SK-N-SH (cell line): ENCODE results near the gene CAGE1. TPM values are rescaled to one million over a fixed set of nuclear protein-coding genes. Genes with fewer than 3 reads are reported as not detected.

Experiments used
- CTCF ChIA-PET: fragments of 300-600, 350-600 bp; formaldehyde crosslinking; extraction: SDS; loops from one replicate; lab custom pipeline; 2021; lab: Yijun Ruan, JAX
- POLR2A ChIA-PET: fragments of 350-600 bp; sonication (Branson Sonifier 250); formaldehyde crosslinking; extraction: SDS; loops from one replicate; lab custom pipeline; 2020; ENCODE audit warnings: antibody characterized with exemption, inconsistent platforms; lab: Yijun Ruan, JAX
- DNase-seq: peaks from one replicate; pipeline ENCODE4 v3.0.0; 2012
- H2AFZ ChIP-seq: fragments of 200-600 bp; sonication (generic); 2 replicates; pipeline ENCODE4 v1.8.1; 2016; ENCODE audit warnings: antibody characterized with exemption, mild to moderate bottlenecking, low read depth
- H3F3A ChIP-seq: fragments of 200-600 bp; sonication (generic); replicated peaks from 2 replicates; pipeline ENCODE3; 2016; ENCODE audit warnings: antibody characterized with exemption, mild to moderate bottlenecking; ENCODE audit not compliant: insufficient read depth
- H3K27ac ChIP-seq, 2 experiments: fragments of 200-500 bp in 1 of 2; fragments of 200-600 bp in 1 of 2; sonication (Bioruptor generic) in 1 of 2; sonication (generic), shearing (Covaris generic) in 1 of 2; 2 replicates each; pipeline versions ENCODE4 v1.5.1 to v1.6.1; 2014 to 2016; ENCODE audit warnings: low read depth in 2 of 2, inconsistent platforms in 1 of 2, low read length in 1 of 2, mild to moderate bottlenecking in 1 of 2, mixed read lengths in 1 of 2
- H3K27me3 ChIP-seq: fragments of 200-600 bp; sonication (generic), shearing (Covaris generic); 2 replicates; pipeline ENCODE4 v1.6.1; 2016; ENCODE audit warnings: mixed run types; ENCODE audit not compliant: insufficient read depth
- H3K36me3 ChIP-seq, 2 experiments: fragments of 200-500 bp in 1 of 2; fragments of 200-600 bp in 1 of 2; sonication (Bioruptor generic) in 1 of 2; sonication (generic) in 1 of 2; replicated peaks in 1 of 2; 2 replicates each; pipeline versions ENCODE3 to v1.5.1; 2014 to 2016; ENCODE audit warnings: low read length in 1 of 2, mild to moderate bottlenecking in 1 of 2; ENCODE audit not compliant: insufficient read depth in 2 of 2, control insufficient read depth in 1 of 2
- H3K4me1 ChIP-seq, 2 experiments: fragments of 200-500 bp in 1 of 2; fragments of 200-600 bp in 1 of 2; sonication (Bioruptor generic) in 1 of 2; sonication (generic), shearing (Covaris generic) in 1 of 2; 2 replicates each; pipeline versions ENCODE4 v1.5.1 to v1.6.1; 2014 to 2016; ENCODE audit warnings: low read depth in 1 of 2, low read length in 1 of 2, mixed run types in 1 of 2; ENCODE audit not compliant: insufficient read depth in 2 of 2, control insufficient read depth in 1 of 2
- H3K4me2 ChIP-seq: fragments of 200-600 bp; sonication (generic), shearing (Covaris generic); 2 replicates; pipeline ENCODE4 v1.6.1; 2017; ENCODE audit warnings: mixed run types
- H3K4me3 ChIP-seq, 2 experiments: fragments of 200-500 bp in 1 of 2; fragments of 200-600 bp in 1 of 2; sonication (Bioruptor generic) in 1 of 2; sonication (generic), shearing (Covaris generic) in 1 of 2; 2 replicates each; pipeline versions ENCODE4 v1.5.1 to v1.8.1; 2014 to 2016; ENCODE audit warnings: low read depth in 2 of 2, inconsistent platforms in 1 of 2, low read length in 1 of 2, mild to moderate bottlenecking in 1 of 2, mixed read lengths in 1 of 2, moderate library complexity in 1 of 2
- H3K79me2 ChIP-seq: fragments of 200-600 bp; sonication (generic); 2 replicates; pipeline ENCODE4 v1.8.1; 2017; ENCODE audit warnings: mild to moderate bottlenecking; ENCODE audit not compliant: insufficient read depth
- H3K9ac ChIP-seq: fragments of 200-600 bp; sonication (generic); 2 replicates; pipeline ENCODE4 v1.6.1; 2017; ENCODE audit warnings: mixed run types
- H3K9me2 ChIP-seq: fragments of 200-600 bp; sonication (generic); 2 replicates; pipeline ENCODE4 v1.6.1; 2017; ENCODE audit warnings: mixed run types
- H3K9me3 ChIP-seq: fragments of 200-600 bp; sonication (generic); 2 replicates; pipeline ENCODE4 v1.6.1; 2017; ENCODE audit warnings: mixed run types, mild to moderate bottlenecking, moderate library complexity
- H4K20me1 ChIP-seq: fragments of 200-600 bp; sonication (generic); 2 replicates; pipeline ENCODE4 v1.6.1; 2017; ENCODE audit warnings: mild to moderate bottlenecking, mixed run types; ENCODE audit not compliant: insufficient read depth
- CHD2 ChIP-seq: fragments of 150-350 bp; IDR thresholded peaks from 2 replicates; pipeline ENCODE4 v1.6.1; 2018; ENCODE audit warnings: low read length; ENCODE audit not compliant: partially characterized antibody
- CTCF ChIP-seq: fragments of 200-600 bp; sonication (generic); IDR thresholded peaks from 2 replicates; pipeline ENCODE4 v1.6.1; 2017; ENCODE audit warnings: antibody characterized with exemption, mild to moderate bottlenecking, moderate library complexity
- ELF1 ChIP-seq: IDR thresholded peaks from 2 replicates; pipeline ENCODE4 v1.4.0; 2012
- EP300 ChIP-seq, 2 experiments: IDR thresholded peaks; 2 replicates each; pipeline versions ENCODE4 v1.4.0 to v1.6.1; 2012; ENCODE audit warnings: borderline replicate concordance in 1 of 2, low read depth in 1 of 2, low read length in 1 of 2
- EZH2phosphoT487 ChIP-seq: fragments of 200-600 bp; sonication (generic); IDR thresholded peaks from 2 replicates; pipeline ENCODE4 v1.6.1; 2017; ENCODE audit warnings: low read depth, mixed run types, mild to moderate bottlenecking, antibody characterized with exemption, moderate library complexity, borderline replicate concordance
- FOSL2 ChIP-seq: IDR thresholded peaks from 2 replicates; pipeline ENCODE4 v1.4.0; 2012; ENCODE audit warnings: low read depth, mild to moderate bottlenecking, moderate library complexity, borderline replicate concordance
- FOXJ3 ChIP-seq: sonication (generic); formaldehyde crosslinking; IDR thresholded peaks from 2 replicates; pipeline ENCODE4 v1.5.1; 2020; ENCODE audit warnings: mild to moderate bottlenecking, missing genetic modification reagents
- FOXM1 ChIP-seq: IDR thresholded peaks from 2 replicates; pipeline ENCODE4 v1.4.0; 2012; ENCODE audit warnings: low read depth, mild to moderate bottlenecking
- GATA2 ChIP-seq: sonication (generic); formaldehyde crosslinking; IDR thresholded peaks from 2 replicates; pipeline ENCODE4 v1.5.0; 2020; ENCODE audit warnings: mild to moderate bottlenecking, missing genetic modification reagents
- JUND ChIP-seq: IDR thresholded peaks from 2 replicates; pipeline ENCODE4 v1.4.0; 2012
- MAX ChIP-seq: IDR thresholded peaks from 2 replicates; pipeline ENCODE4 v1.4.0; 2012; ENCODE audit warnings: low read depth
- MEF2A ChIP-seq: IDR thresholded peaks from 2 replicates; pipeline ENCODE4 v1.4.0; 2012; ENCODE audit warnings: low read depth, borderline replicate concordance
- MXI1 ChIP-seq: IDR thresholded peaks from 2 replicates; pipeline ENCODE4 v1.6.1; 2012; ENCODE audit warnings: mild to moderate bottlenecking, low read depth, low read length, improper control_type of control experiment
- NFIC ChIP-seq: IDR thresholded peaks from 2 replicates; pipeline ENCODE4 v1.4.0; 2012; ENCODE audit warnings: borderline replicate concordance
- RAD21 ChIP-seq: IDR thresholded peaks from 2 replicates; pipeline ENCODE4 v1.6.1; 2012; ENCODE audit warnings: mild to moderate bottlenecking, low read length
- RCOR1 ChIP-seq: fragments of 150-350 bp; IDR thresholded peaks from 2 replicates; pipeline ENCODE4 v1.6.1; 2017; ENCODE audit warnings: antibody characterized with exemption, low read length
- RFX5 ChIP-seq: IDR thresholded peaks from 2 replicates; pipeline ENCODE4 v1.6.1; 2012; ENCODE audit warnings: mild to moderate bottlenecking, improper control_type of control experiment, low read length
- RXRA ChIP-seq: IDR thresholded peaks from 2 replicates; pipeline ENCODE4 v1.4.0; 2012; ENCODE audit warnings: low read depth, mild to moderate bottlenecking, borderline replicate concordance
- SIN3A ChIP-seq: IDR thresholded peaks from 2 replicates; pipeline ENCODE4 v1.6.1; 2012; ENCODE audit warnings: low read depth, mild to moderate bottlenecking, low read length, moderate library complexity, borderline replicate concordance
- SMC3 ChIP-seq: IDR thresholded peaks from 2 replicates; pipeline ENCODE4 v1.6.1; 2012; ENCODE audit warnings: low read depth, low read length, improper control_type of control experiment
- TCF12 ChIP-seq: IDR thresholded peaks from 2 replicates; pipeline ENCODE4 v1.4.0; 2012
- USF2 ChIP-seq: fragments of 150-350 bp; IDR thresholded peaks from 2 replicates; pipeline ENCODE4 v1.6.1; 2017; ENCODE audit warnings: antibody characterized with exemption, low read length, low read depth, borderline replicate concordance
- ZBTB33 ChIP-seq: IDR thresholded peaks from 2 replicates; pipeline ENCODE4 v1.4.0; 2012; ENCODE audit warnings: low read depth, borderline replicate concordance
- whole genome bisulfite sequencing: methylation state at CpG from one replicate; pipeline ENCODE4 v1.1.6; 2017; ENCODE audit warnings: low lambda C conversion rate; 5-methylcytosine and 5-hydroxymethylcytosine counted together
- polyA plus RNA-seq, 3 experiments: library from polyadenylated mRNA; depleted of rRNA; stranded (reverse); fragments of >200 nt; gene quantifications; 2 replicates each; pipeline ENCODE4 v1.2.3, GENCODE V29; 2012
- TF ChIP-seq, protein P1 (sequence below): IDR thresholded peaks from 2 replicates; pipeline ENCODE4 v1.6.1; 2012; ENCODE audit warnings: mild to moderate bottlenecking, low read depth, low read length, moderate library complexity

The CAGE1 gene
- polyA plus RNA-seq (2012; rRNA removed) = 0.05 TPM in 1 of 2 replicates, not detected in the other
- polyA plus RNA-seq (2012; cell fraction: cytosol; rRNA removed) = 0.03 and 0.04 TPM in 2 replicates
- polyA plus RNA-seq (2012; cell fraction: nucleus; rRNA removed) = 0.05 and 0.07 TPM in 2 replicates

GRCh38 chr6:7389451-7390225 is at the start of gene CAGE1, which contains the start of gene RIOK1:
CAGE1 (minus strand) TSS chr6:7389742; CDS start chr6:7387173, 2,569 bp downstream.
RIOK1 (plus strand) TSS chr6:7389808; CDS start chr6:7390003, 195 bp downstream.
- Histone ChIP-seq H3K4me1 (peaks cover 0 to 14% of the 10 kb centered on the region in 2 experiments; a peak in 3 of 4 replicates), H4K20me1 (no peaks in the 10 kb centered on the region), H3K4me2 (peak within 1 kb of the TSS; percentile 80), H3K36me3 (peaks cover 6 to 11% of the 10 kb centered on the region in 2 experiments), H3K9me3 (no peaks in the 10 kb centered on the region), H3F3A (peaks cover 8% of the 10 kb centered on the region), H3K27ac (peak within 1 kb of the TSS; percentile 77 to 93), H3K9me2 (no peaks in the 10 kb centered on the region), H3K79me2 (peaks cover 27% of the 10 kb centered on the region), H3K9ac (peak within 1 kb of the TSS; percentile 74), H3K4me3 (peak within 1 kb of the TSS; percentile 82 to 90), H2AFZ (peak within 1 kb of the TSS; percentile 94), H3K27me3 (no peaks in the 10 kb centered on the region)
- WGBS = 1% methylated on average over 20 of the region's 62 CpGs
- peak; percentile 94 for DNase-seq
- ChIA-PET CTCF (interaction anchor here (1.0 to 3.2 kb wide), 10 partner anchors 12 to 222 kb away, joined by 3 to 17 read pairs (median 4); partner anchors contain the start of gene SSR1), POLR2A (interaction anchor here (1.0 to 2.3 kb wide), 5 partner anchors 15 to 113 kb away, joined by 3 to 11 read pairs (median 3); partner anchors contain the start of gene SSR1)
- TF ChIP-seq MXI1 (peak; percentile 99), TCF12 (no peak), NFIC (no peak), FOSL2 (no peak), ELF1 (no peak; the same call in none of the 2 replicates), SMC3 (no peak), JUND (no peak), ZBTB33 (no peak), RAD21 (no peak), GATA2 (CRISPR knock-in tag) (no peak), RFX5 (no peak), SIN3A (peak; percentile 90), RCOR1 (no peak), EP300 (IDR thresholded peaks at IDR 0.05; ENCODE audit: borderline replicate concordance in 1 of 2, low read depth in 1 of 2, low read length in 1 of 2) (no peak; a peak in 1 of 4 replicates), EZH2phosphoT487 (no peak), CTCF (peak; percentile 33), FOXM1 (no peak), RXRA (no peak), MAX (peak; percentile 99), FOXJ3 (CRISPR knock-in tag) (no peak), USF2 (0 out of 2 replicates have a peak, but pooled peaks have one; percentile 8), CHD2 (peak; percentile 54), MEF2A (no peak)
- TF ChIP-seq, protein P1, sequence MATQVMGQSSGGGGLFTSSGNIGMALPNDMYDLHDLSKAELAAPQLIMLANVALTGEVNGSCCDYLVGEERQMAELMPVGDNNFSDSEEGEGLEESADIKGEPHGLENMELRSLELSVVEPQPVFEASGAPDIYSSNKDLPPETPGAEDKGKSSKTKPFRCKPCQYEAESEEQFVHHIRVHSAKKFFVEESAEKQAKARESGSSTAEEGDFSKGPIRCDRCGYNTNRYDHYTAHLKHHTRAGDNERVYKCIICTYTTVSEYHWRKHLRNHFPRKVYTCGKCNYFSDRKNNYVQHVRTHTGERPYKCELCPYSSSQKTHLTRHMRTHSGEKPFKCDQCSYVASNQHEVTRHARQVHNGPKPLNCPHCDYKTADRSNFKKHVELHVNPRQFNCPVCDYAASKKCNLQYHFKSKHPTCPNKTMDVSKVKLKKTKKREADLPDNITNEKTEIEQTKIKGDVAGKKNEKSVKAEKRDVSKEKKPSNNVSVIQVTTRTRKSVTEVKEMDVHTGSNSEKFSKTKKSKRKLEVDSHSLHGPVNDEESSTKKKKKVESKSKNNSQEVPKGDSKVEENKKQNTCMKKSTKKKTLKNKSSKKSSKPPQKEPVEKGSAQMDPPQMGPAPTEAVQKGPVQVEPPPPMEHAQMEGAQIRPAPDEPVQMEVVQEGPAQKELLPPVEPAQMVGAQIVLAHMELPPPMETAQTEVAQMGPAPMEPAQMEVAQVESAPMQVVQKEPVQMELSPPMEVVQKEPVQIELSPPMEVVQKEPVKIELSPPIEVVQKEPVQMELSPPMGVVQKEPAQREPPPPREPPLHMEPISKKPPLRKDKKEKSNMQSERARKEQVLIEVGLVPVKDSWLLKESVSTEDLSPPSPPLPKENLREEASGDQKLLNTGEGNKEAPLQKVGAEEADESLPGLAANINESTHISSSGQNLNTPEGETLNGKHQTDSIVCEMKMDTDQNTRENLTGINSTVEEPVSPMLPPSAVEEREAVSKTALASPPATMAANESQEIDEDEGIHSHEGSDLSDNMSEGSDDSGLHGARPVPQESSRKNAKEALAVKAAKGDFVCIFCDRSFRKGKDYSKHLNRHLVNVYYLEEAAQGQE = peak; percentile 2; the same call in 1 of the 2 replicates
